GM23338 (cell line): ENCODE results near the gene FNDC10. TPM values are rescaled to one million over a fixed set of nuclear protein-coding genes. Genes with fewer than 3 reads are reported as not detected.

Source experiments
- ATAC-seq: fragments of 200-7000 bp; cut with Tn5 transposase; 3 replicates; pipeline ENCODE4 v1.9.1; 2020
- DNase-seq: peaks from one replicate; pipeline ENCODE4 v3.0.0-alpha.2; 2015; ENCODE audit warnings: low spot score
- H2AFZ ChIP-seq: fragments of 200-600 bp; sonication (generic); 2 replicates; pipeline ENCODE4 v1.8.0; 2016; ENCODE audit warnings: antibody characterized with exemption, mild to moderate bottlenecking, moderate library complexity
- H3F3A ChIP-seq: fragments of 200-600 bp; sonication (generic); replicated peaks from 2 replicates; pipeline ENCODE4 v1.8.0; 2017; ENCODE audit warnings: antibody characterized with exemption, mixed run types, low read depth
- H3K27ac ChIP-seq: fragments of 200-600 bp; sonication (generic); 2 replicates; pipeline ENCODE4 v1.6.1; 2016; ENCODE audit warnings: low read depth
- H3K27me3 ChIP-seq: fragments of 200-600 bp; sonication (generic); 2 replicates; pipeline ENCODE4 v1.8.0; 2016; ENCODE audit warnings: mild to moderate bottlenecking, mixed run types, moderate library complexity; ENCODE audit not compliant: insufficient read depth
- H3K36me3 ChIP-seq: fragments of 200-600 bp; sonication (generic); 2 replicates; pipeline ENCODE4 v1.8.0; 2016; ENCODE audit warnings: mild to moderate bottlenecking; ENCODE audit not compliant: insufficient read depth
- H3K4me1 ChIP-seq: fragments of 200-600 bp; sonication (generic); 2 replicates; pipeline ENCODE4 v1.8.0; 2016; ENCODE audit warnings: mild to moderate bottlenecking, moderate library complexity; ENCODE audit not compliant: insufficient read depth
- H3K4me2 ChIP-seq: fragments of 200-600 bp; sonication (generic); 2 replicates; pipeline ENCODE4 v1.7.1; 2017; ENCODE audit warnings: mixed run types
- H3K4me3 ChIP-seq: fragments of 200-600 bp; sonication (generic); 2 replicates; pipeline ENCODE4 v1.6.1; 2016; ENCODE audit warnings: mixed run types
- H3K79me2 ChIP-seq: fragments of 200-600 bp; sonication (generic); replicated peaks from 2 replicates; pipeline ENCODE4 v1.8.0; 2017; ENCODE audit warnings: mild to moderate bottlenecking; ENCODE audit not compliant: insufficient read depth
- H3K9me2 ChIP-seq: fragments of 200-600 bp; sonication (generic); 2 replicates; pipeline ENCODE4 v1.8.0; 2017; ENCODE audit not compliant: insufficient read depth
- H4K20me1 ChIP-seq: fragments of 200-600 bp; sonication (generic); replicated peaks from 2 replicates; pipeline ENCODE4 v1.8.0; 2017; ENCODE audit warnings: mild to moderate bottlenecking; ENCODE audit not compliant: insufficient read depth
- H3K27ac Mint-ChIP-seq: 2 replicates; pipeline ENCODE4 v1.8.0; 2020; ENCODE audit warnings: inconsistent platforms, mild to moderate bottlenecking, moderate library complexity, mixed read lengths
- H3K27me3 Mint-ChIP-seq: 3 replicates; pipeline ENCODE4 v1.8.0; 2022; ENCODE audit warnings: low read depth, mild to moderate bottlenecking, moderate library complexity, mixed read lengths, inconsistent platforms; ENCODE audit not compliant: insufficient read depth, poor library complexity
- H3K36me3 Mint-ChIP-seq: 3 replicates; pipeline ENCODE4 v1.8.0; 2021; ENCODE audit warnings: low read depth, mild to moderate bottlenecking, inconsistent platforms, moderate library complexity, mixed read lengths
- H3K4me1 Mint-ChIP-seq: 3 replicates; pipeline ENCODE4 v1.8.0; 2020; ENCODE audit warnings: mild to moderate bottlenecking, inconsistent platforms, mixed read lengths
- H3K4me3 Mint-ChIP-seq: 3 replicates; pipeline ENCODE4 v1.8.0; 2021; ENCODE audit warnings: moderate library complexity, mild to moderate bottlenecking, inconsistent platforms, mixed read lengths
- H3K9me3 Mint-ChIP-seq: 3 replicates; pipeline ENCODE4 v1.8.0; 2020; ENCODE audit warnings: moderate library complexity, mild to moderate bottlenecking, inconsistent platforms, mixed read lengths
- CREB1 ChIP-seq: fragments of 250-450 bp; sonication (Bioruptor Pico); IDR thresholded peaks from 2 replicates; pipeline ENCODE4 v1.5.0; 2020; ENCODE audit warnings: low read depth, mild to moderate bottlenecking, moderate library complexity
- ETS1 ChIP-seq: IDR thresholded peaks from 2 replicates; pipeline ENCODE4 v1.6.1; 2016; ENCODE audit warnings: antibody characterized with exemption
- EZH2phosphoT487 ChIP-seq: fragments of 200-600 bp; sonication (generic); IDR thresholded peaks from one replicate; pipeline ENCODE4 v1.8.1; 2018; ENCODE audit warnings: antibody characterized with exemption; ENCODE audit not compliant: unreplicated experiment
- JUNB ChIP-seq: IDR thresholded peaks from one replicate; pipeline ENCODE4 v1.6.1; 2016; ENCODE audit warnings: antibody characterized with exemption; ENCODE audit not compliant: unreplicated experiment
- NANOG ChIP-seq: IDR thresholded peaks from 2 replicates; pipeline ENCODE4 v1.6.1; 2016; ENCODE audit warnings: antibody characterized with exemption, borderline replicate concordance
- POLR2AphosphoS5 ChIP-seq: IDR thresholded peaks from 2 replicates; pipeline ENCODE4 v1.6.1; 2016; ENCODE audit warnings: antibody characterized with exemption, low read depth
- STAT1 ChIP-seq: IDR thresholded peaks from one replicate; pipeline ENCODE4 v1.6.1; 2016; ENCODE audit warnings: antibody characterized with exemption; ENCODE audit not compliant: unreplicated experiment
- ZNF114 ChIP-seq: fragments of 250-450 bp; sonication (Bioruptor Pico); IDR thresholded peaks from 2 replicates; pipeline ENCODE4 v1.5.0; 2020; ENCODE audit warnings: mild to moderate bottlenecking, moderate library complexity
- ZNF331 ChIP-seq: fragments of 250-450 bp; sonication (Bioruptor Pico); IDR thresholded peaks from 2 replicates; pipeline ENCODE4 v1.5.0; 2020; ENCODE audit warnings: low read depth, mild to moderate bottlenecking, moderate library complexity
- ZNF462 ChIP-seq: fragments of 250-450 bp; sonication (Bioruptor Pico); IDR thresholded peaks from 2 replicates; pipeline ENCODE4 v1.5.0; 2020; ENCODE audit warnings: mild to moderate bottlenecking, moderate library complexity
- polyA plus RNA-seq: library from polyadenylated mRNA; unstranded; fragments of >200 nt; fragmentation: Nextera tagmentation; extraction: Ambion mirVana; gene quantifications from 2 replicates; pipeline ENCODE4 v1.2.1, GENCODE V29; 2016
- total RNA-seq: library from RNA; depleted of rRNA; stranded (reverse); fragments of >200 nt; shearing (Covaris generic); gene quantifications from 2 replicates; pipeline ENCODE4 v1.2.3, GENCODE V29; 2014

FNDC10 gene
- total and polyA plus RNA-seq, 2 experiments from 2014 or later = 7.7 to 15.1 TPM

DNA sequence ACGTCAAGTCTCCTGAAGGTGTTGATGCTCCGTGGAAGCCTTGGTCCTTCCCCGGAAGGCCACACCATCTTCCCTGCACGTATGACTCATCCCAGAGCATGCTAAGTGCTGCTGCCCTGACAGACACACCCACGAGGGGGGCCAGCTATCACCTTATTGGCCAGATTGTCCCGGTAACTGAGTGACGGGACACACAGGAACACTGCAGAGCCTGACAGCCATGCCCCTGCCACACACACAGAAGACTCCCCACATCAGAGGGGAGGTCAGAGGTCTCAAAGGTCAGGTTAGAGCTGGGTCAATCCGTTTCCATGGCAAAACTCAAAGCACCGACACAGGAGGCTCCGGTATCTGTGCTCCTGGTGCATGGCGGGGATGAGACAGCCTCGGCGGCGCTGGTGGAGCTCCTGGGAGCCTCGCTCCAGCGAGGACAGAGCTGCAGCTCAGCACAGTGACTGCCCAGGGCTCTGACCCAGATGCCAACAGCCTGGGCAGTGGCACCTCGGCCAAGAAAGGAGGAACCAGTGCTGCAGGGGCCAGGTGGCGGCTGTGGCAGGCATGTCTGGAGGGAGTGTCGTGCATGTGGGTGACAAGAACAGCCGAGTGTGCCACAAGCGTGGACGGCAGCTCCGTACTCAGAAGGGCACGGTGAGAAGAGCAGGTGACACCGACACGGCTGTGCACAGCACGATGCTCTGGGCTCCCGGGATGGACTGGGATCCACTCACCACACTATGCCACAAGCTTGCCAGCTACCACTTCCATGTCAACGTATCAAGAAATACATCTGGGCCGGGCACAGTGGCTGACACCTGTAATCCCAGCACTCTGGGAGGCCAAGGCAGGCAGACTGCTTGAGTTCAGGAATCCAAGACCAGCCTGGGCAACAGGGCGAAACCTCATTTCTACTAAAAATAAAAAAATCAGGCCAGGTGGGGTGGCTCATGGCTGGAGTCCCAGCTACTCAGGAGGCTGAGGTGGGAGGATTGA is 44.7 kb downstream of the FNDC10 start:
- no peak overlapping the region for H2AFZ ChIP-seq

DNA sequence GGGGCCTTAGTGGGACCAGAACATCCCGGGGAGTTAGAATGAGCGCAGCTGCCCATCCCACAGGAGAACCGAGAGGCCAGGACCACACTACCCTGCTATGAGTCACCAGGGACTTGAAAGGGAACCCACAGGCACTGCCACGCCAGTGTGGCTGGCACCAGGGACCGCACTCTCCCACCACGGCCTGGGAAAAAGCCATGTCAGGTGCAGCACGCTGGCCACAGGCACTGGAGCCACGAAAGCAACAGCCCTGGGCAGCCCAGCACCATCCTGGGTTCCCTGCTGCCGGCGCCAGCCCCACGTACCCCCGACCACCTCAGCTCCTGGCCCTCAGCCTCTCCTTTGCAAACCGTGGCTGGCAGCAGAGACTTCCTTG is 45.4 kb downstream of the FNDC10 start:
- Mint-ChIP-seq H3K36me3 (no peaks in the 10 kb centered on the region), H3K9me3 (no peaks in the 10 kb centered on the region), H3K4me3 (no peak overlapping the region), H3K27me3 (peaks cover 15% of the 10 kb centered on the region), H3K27ac (no peak overlapping the region), H3K4me1 (no peaks in the 10 kb centered on the region; the same call in 2 of the 3 replicates)
- H3K4me3 ChIP-seq = no peak overlapping the region
- peaks cover 13% of the 10 kb centered on the region; the same call in 1 of the 2 replicates for H3K79me2 ChIP-seq
- H2AFZ ChIP-seq = no peak overlapping the region
- DNase-seq = no peak
- H3K4me2 ChIP-seq = no peak overlapping the region
- no peaks in the 10 kb centered on the region for H3K4me1 ChIP-seq
- no peaks in the 10 kb centered on the region for H3K27me3 ChIP-seq
- peaks cover 20% of the 10 kb centered on the region for H4K20me1 ChIP-seq
- no peaks in the 10 kb centered on the region for H3K36me3 ChIP-seq
- H3F3A ChIP-seq = 0 out of 2 replicates have a peak, but pooled peaks cover 19% of the 10 kb centered on the region
- H3K27ac ChIP-seq = no peak overlapping the region
- H3K9me2 ChIP-seq = no peaks in the 10 kb centered on the region
- no peak for ATAC-seq
- no peak for TF ChIP-seq ZNF462 (CRISPR knock-in tag)
- no peak for TF ChIP-seq JUNB
- TF ChIP-seq NANOG = no peak
- TF ChIP-seq ZNF331 (CRISPR knock-in tag) = no peak
- TF ChIP-seq CREB1 (CRISPR knock-in tag) = no peak
- TF ChIP-seq ETS1 = no peak
- TF ChIP-seq STAT1 = no peak
- TF ChIP-seq POLR2AphosphoS5 = no peak; the same call in 1 of the 2 replicates
- TF ChIP-seq ZNF114 = no peak

More for the DNA sequence above, 44.7 kb downstream of the FNDC10 start:
- Histone ChIP-seq H3K27ac (no peak overlapping the region), H3K4me2 (no peak overlapping the region), H3K4me1 (no peaks in the 10 kb centered on the region), H3K9me2 (no peaks in the 10 kb centered on the region), H4K20me1 (peaks cover 23% of the 10 kb centered on the region), H3K4me3 (no peak overlapping the region), H3K79me2 (peaks cover 17% of the 10 kb centered on the region), H3K36me3 (no peaks in the 10 kb centered on the region), H3F3A (0 out of 2 replicates have a peak, but pooled peaks cover 19% of the 10 kb centered on the region), H3K27me3 (no peaks in the 10 kb centered on the region)
- Mint-ChIP-seq H3K4me1 (no peaks in the 10 kb centered on the region; the same call in 2 of the 3 replicates), H3K27ac (no peak overlapping the region), H3K4me3 (no peak overlapping the region), H3K36me3 (0 out of 3 replicates have a peak, but pooled peaks cover under 1% of the 10 kb centered on the region), H3K27me3 (peaks cover 15% of the 10 kb centered on the region), H3K9me3 (no peaks in the 10 kb centered on the region)
- no peak for TF ChIP-seq ZNF114
- no peak for TF ChIP-seq JUNB
- no peak for TF ChIP-seq ETS1
- TF ChIP-seq POLR2AphosphoS5 = peak; percentile 16; the same call in 1 of the 2 replicates
- no peak for TF ChIP-seq EZH2phosphoT487
- ATAC-seq (no peak), DNase-seq (no peak)
